Hematopoietic multipotent progenitor cell (in vitro differentiated cells): ENCODE results near the gene RAB14. TPM values are rescaled to one million over a fixed set of nuclear protein-coding genes. Genes with fewer than 3 reads are reported as not detected.
A peak's percentile ranks its signal among the peaks of the same experiment; 100 is the strongest.
"Not testable (repeated sequence)": the region's sequence is repeated elsewhere in the genome, so short reads cannot be mapped to it uniquely, and the experiment has no call there.

Experiments used
- DNase-seq, 3 donors: peaks; one replicate each; pipeline ENCODE4 v3.0.0-alpha.2; 2011 to 2015; ENCODE audit warnings: low read depth in 2 of 3, low spot score in 2 of 3
- total RNA-seq: library from RNA; depleted of rRNA; stranded (reverse); fragments of >200 nt; gene quantifications from one replicate; pipeline ENCODE4 v1.2.3, GENCODE V29; 2012

Gene RAB14
- total RNA-seq, 1 donor = 17.8 TPM

GRCh38 chr9:121192959-121193640, 8.6 kb downstream of the RAB14 start:
- DNase-seq = no peak

DNA sequence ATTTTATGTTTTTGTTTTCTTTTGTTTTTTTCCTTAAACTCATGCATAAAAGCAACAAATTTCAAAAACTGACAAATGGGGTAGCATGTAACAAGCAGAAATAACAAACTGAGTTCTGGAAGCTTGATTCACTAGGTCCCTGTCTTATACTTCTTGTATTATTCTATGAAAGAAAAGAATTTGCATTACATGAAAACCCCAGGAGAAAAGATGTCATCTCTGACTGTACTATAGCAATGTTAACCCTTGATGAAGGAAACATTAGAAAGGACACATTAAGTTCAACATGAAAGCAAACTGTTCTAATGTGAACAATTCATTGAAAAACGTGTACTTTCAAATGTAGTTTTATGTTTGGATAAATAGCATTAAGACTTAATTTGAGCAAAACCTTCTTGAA, 9.2 kb downstream of the RAB14 start:
- no peak for DNase-seq

DNA sequence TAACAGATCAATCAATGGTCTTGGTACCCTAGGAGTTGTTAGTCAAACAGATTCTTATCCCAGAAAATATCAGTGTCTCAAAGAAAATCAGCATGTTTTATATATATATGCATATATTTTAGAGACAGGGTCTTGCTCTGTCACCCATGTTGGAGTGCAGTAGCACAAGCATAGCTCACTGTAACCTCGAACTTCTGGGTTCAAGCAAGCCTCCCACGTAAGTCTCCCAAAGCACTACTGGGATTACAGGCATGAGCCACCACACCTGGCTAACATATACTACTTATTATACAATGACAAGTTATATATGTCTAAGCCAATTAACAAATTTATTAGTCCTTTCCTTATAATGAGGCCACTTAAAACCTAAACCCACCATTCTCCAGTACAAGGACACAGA, 10.4 kb downstream of the RAB14 start:
- DNase-seq = no peak

DNA sequence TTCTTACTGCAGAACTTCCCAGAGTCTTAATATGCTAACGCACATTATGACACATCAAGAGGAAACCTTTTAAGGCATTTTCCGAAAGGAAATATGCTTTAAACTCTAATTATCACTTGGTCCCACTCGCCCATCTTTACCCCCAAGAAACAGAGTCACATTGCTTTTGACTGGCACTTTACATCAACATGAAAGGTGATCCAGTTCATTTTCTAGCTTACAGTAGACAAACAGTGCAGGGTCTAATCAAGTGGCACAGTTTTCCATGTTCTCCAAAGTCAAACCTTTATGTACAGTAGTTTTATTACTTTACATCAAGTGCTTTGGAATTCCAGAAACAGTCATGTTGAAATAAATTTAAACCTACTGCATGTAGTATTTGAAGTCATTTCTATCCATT, 12.0 kb downstream of the RAB14 start:
- DNase-seq = no peak

DNA sequence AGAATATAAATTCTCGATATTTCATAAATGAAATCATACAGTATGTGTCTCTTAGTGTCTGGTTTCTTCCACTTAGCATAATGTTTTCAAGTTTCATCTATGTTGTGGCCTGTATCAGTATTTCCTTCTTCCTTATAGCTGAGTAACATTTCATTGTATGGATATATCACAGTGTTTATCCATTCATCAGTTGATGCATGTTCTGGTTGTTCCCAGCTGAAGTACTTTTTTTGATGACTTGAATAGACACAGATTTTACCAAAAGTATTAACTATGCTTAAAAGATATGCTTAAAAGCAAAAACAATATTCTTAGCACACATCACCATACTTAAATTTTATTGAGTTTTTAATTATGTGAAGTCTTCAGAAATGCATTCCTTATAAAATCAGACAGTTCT, 12.7 kb downstream of the RAB14 start:
- DNase-seq = no peak

DNA sequence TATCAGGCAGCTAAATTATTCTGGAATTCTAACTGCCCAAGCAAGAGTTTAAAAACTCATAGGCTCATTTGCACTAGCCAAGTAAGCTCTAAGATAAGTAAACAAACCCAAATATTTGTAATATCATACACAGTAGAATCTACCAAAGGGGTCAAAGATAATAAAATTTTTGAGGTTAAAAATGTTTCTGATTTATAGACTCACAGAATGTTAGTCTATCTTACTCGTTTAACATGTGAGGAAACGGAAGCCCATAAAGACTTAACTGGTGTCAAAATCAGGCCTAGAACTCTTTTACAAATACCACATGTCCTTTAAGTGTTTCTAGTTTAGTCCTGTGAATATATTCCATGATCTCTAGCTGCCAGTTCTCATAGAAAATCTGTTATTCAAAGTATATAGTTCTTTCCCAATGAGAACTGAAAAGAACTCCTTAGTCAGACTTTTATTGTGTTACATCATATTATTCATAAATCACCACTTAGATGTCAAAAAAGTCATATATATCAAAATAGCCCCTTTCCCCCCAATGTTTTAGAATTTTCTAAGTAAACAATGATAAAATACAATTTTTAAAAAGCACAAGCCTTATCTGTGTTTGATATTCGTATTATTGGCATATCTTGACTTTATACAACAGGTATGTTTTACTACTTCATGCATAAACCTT, 13.9 kb downstream of the RAB14 start:
- no peak for DNase-seq

DNA sequence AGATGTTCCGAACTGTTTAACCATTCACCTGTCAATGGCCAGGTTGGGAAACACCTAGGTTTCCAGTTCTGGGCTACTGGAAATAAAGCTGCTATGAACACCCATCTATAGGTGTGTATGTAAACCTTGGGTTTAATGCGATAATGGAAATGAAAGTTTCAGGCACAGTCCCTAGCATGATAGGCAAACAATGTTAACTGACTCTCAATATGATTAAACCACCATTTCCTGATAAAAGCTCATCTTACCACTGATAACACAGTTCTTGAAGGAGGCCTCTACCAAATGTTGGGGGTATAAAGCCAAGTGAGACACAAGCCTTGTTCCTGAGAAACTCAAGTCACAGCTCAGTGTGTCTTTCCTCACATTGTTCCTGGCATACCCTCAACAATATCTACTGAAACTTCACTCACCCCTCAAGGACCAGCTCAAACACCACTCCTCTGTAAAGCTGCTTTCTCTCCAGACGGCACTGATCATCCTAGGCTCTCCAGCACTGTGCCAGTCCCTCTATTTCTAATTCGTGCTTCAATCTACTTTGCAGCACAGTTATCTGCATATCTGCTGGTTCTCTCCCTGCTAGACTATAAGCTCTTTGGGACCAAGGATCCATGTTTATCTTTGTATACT, 15.8 kb downstream of the RAB14 start:
- no peak for DNase-seq

GRCh38 chr9:121185178-121185745, 16.4 kb downstream of the RAB14 start:
- DNase-seq = no peak

- DNase-seq = no peak
These were observed 17.2 kb downstream of the RAB14 start for GRCh38 chr9:121184463-121184862.

GRCh38 chr9:121183666-121184423, 17.8 kb downstream of the RAB14 start:
- DNase-seq = no peak

DNA sequence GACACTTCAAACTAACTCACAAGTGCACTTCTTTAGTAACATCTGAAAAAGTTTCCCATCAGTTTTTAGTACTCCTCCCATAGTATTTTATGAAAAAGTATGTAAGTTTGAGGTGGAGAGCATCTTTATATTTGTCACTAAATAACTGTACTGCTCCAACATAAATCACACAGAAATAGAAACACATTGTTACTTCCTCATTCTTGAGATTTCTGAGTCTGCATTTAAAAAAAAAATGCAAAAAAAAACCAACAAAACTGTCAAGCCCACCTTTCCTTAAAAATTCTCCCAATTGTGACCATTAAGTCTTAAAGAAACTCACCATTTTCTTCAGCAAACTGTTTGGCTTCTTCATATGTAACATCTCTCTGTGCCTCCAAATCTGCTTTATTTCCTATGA, 18.7 kb downstream of the RAB14 start:
- DNase-seq = peak in 1 of 3 donors; percentile 58

DNA sequence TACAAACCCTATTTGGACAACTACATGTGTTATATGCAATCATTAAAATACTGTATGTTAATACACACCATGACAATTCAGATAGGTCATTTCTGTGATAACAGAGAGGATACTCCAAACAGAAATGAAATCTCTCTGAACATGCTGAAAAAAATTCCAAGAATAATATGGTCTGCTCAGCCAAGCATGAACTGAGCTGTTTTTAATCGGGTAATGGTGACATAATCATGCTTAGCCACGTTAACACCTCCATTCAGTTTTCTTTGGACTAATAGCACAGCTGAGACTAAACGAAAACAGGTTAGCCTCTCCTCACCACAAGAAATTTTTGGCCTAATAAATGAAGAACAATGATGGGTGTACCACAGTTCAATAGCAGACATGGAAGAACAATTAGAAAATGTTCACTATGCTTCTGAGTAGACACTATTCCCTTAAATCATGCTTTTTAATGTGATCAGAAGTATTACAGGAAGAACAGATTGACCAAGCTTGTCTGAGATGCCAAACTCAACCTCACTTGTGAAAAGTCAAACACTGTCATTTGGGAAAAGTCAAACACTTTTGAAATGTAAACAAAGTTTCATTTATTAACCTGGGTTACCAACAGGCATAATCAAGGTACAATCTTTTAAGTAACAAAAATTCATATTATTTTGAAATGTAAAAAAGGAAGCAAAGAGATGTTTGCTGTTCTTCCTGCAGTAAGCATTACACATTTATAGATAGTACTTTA, 19.4 kb downstream of the RAB14 start:
- no peak for DNase-seq

DNA sequence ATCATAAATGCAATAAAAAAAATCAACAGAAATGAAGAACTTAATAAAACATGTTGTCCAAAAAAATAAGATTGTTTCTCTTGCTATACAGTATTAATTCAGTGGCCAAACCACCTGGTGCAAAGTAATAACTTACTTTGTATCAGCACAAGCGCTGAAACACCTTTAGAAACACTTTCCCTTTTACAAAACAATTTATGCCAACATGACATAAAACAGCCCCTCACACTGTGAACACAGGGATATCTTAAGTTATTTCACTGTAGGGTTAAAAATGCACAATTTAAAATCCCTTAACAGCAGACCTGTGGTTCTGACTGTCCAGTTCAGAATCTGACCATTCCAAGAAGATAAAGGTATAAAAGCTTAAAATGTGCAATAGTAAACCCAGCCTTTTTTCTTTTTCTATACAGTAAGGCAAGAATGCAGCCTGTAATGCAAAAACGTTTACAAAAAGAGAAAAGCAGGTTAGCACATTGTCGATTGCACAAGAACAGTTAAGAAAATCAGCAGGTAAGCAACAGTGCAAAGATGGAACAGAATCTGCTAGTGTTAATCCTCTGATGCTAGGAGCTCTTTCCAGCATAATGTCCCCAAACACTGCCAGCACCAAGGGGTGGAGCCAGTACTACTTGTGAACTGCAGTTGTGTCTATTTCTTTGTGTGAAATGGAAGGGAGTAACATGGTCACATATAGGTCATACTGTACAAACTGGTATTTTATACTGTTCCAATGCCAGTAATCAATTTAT, 21.6 kb downstream of the RAB14 start:
- DNase-seq = no peak

DNA sequence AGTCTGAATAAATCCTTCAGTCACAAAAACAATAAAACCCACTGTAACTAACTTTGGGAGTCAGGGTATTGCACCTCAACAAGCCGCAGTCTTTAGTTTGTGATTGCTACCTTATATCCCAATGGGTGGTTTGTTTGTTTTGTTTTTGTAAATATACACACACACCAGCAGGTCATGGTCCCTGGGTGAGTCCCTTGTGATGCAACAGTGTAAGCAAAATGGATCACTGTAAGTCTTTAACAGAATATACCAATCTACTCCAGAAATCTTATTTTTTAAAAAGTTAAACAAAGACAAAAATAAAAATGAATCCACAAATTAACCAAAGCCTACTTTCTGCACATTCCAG, 22.3 kb downstream of the RAB14 start:
- DNase-seq = not testable (repeated sequence)

DNA sequence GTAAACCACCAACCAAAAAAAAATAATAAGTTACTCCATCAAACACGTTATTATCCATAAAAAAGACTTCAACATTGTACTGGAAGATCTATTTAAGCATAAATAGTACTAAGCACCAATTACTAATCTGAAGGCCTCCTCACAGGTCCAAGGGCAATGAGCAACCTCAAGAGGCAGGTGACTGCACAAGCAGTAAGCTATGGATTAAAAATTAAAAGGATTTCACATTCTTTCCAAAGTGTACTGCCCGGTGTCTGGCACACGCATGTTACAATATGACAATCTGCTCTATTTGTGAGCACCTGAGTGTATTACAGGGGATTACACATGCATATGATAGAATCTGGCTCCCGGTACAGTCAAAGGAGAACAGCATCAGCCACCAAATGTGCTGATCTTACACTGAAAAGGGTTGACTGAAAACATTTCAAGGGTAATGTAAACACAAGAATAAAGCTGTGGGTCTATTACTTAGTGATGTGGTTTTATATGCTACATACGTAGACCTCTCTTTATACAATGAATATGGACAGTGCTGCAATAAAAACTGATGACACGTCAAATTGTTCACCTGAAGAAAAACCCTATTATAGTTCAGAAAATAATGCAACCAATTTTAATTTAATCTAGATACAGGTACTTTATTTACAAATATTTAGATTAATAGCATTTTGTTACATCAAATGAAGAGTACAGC, 22.8 kb downstream of the RAB14 start:
- DNase-seq = no peak

DNA sequence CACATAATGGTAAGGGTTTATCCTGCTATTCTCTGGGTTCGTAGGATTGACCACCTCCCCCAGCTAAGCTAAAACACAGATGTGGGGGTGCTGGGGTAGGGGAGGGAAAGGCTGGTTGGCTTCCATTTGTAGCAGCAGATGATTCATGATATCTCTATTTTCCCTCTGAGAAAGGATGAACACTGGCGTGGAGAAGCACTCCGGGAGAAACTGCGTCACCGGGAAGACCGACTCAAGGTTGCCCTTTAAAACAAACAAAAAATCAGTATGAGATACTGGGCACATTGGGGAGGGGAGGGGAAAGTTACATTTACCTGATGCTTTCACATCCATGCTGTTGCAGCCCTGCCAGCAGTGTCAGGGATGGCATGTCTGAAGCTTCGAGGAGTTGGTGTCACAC, 28.2 kb downstream of the RAB14 start:
- no peak for DNase-seq

DNA sequence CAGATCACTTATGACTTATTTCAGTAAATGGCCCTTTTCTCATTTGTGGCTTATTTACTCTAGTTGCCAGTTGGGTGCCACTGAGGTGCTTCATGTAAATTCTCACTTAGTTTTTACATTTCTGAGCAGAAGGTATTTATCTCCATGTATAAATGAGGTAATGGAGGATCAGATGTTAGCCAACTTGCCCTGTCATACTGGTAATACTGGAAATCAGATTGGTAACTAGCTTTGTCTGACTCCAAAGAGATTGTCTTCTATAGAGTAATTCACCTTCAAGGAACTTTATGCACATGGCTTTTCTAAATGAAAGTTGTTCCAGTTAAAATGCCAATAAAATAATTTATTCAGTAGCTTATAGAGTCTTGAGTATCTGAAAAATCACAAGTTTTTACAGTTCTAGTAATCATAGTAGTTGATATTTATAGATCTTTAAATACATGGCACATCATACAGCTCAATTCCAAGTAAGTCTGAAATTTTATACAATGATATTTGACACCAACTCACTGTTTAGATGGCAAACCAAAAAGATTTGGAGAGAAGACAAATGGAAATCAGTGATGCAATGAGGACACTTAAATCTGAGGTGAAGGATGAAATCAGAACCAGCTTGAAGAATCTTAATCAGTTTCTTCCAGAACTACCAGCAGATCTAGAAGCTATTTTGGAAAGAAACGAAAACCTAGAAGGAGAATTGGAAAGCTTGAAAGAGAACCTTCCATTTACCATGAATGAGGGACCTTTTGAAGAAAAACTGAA, 28.8 kb downstream of the RAB14 start:
- no peak for DNase-seq

- DNase-seq = no peak
These were observed 30.4 kb downstream of the RAB14 start for GRCh38 chr9:121171236-121171635.
